SK-N-SH (cell line): Measurements from ENCODE around the gene HSPB2. TPM values are rescaled to one million over a fixed set of nuclear protein-coding genes. Genes with fewer than 3 reads are reported as not detected.

Experiments
- CTCF ChIA-PET: fragments of 300-600, 350-600 bp; formaldehyde crosslinking; extraction: SDS; loops from one replicate; lab custom pipeline; 2021; lab: Yijun Ruan, JAX
- POLR2A ChIA-PET: fragments of 350-600 bp; sonication (Branson Sonifier 250); formaldehyde crosslinking; extraction: SDS; loops from one replicate; lab custom pipeline; 2020; ENCODE audit warnings: antibody characterized with exemption, inconsistent platforms; lab: Yijun Ruan, JAX
- DNase-seq: peaks from one replicate; pipeline ENCODE4 v3.0.0; 2012
- H2AFZ ChIP-seq: fragments of 200-600 bp; sonication (generic); 2 replicates; pipeline ENCODE4 v1.8.1; 2016; ENCODE audit warnings: antibody characterized with exemption, mild to moderate bottlenecking, low read depth
- H3F3A ChIP-seq: fragments of 200-600 bp; sonication (generic); replicated peaks from 2 replicates; pipeline ENCODE3; 2016; ENCODE audit warnings: antibody characterized with exemption, mild to moderate bottlenecking; ENCODE audit not compliant: insufficient read depth
- H3K27ac ChIP-seq, 2 experiments: fragments of 200-500 bp in 1 of 2; fragments of 200-600 bp in 1 of 2; sonication (Bioruptor generic) in 1 of 2; sonication (generic), shearing (Covaris generic) in 1 of 2; 2 replicates each; pipeline versions ENCODE4 v1.5.1 to v1.6.1; 2014 to 2016; ENCODE audit warnings: low read depth in 2 of 2, inconsistent platforms in 1 of 2, low read length in 1 of 2, mild to moderate bottlenecking in 1 of 2, mixed read lengths in 1 of 2
- H3K27me3 ChIP-seq: fragments of 200-600 bp; sonication (generic), shearing (Covaris generic); 2 replicates; pipeline ENCODE4 v1.6.1; 2016; ENCODE audit warnings: mixed run types; ENCODE audit not compliant: insufficient read depth
- H3K36me3 ChIP-seq, 2 experiments: fragments of 200-500 bp in 1 of 2; fragments of 200-600 bp in 1 of 2; sonication (Bioruptor generic) in 1 of 2; sonication (generic) in 1 of 2; replicated peaks in 1 of 2; 2 replicates each; pipeline versions ENCODE3 to v1.5.1; 2014 to 2016; ENCODE audit warnings: low read length in 1 of 2, mild to moderate bottlenecking in 1 of 2; ENCODE audit not compliant: insufficient read depth in 2 of 2, control insufficient read depth in 1 of 2
- H3K4me1 ChIP-seq, 2 experiments: fragments of 200-500 bp in 1 of 2; fragments of 200-600 bp in 1 of 2; sonication (Bioruptor generic) in 1 of 2; sonication (generic), shearing (Covaris generic) in 1 of 2; 2 replicates each; pipeline versions ENCODE4 v1.5.1 to v1.6.1; 2014 to 2016; ENCODE audit warnings: low read depth in 1 of 2, low read length in 1 of 2, mixed run types in 1 of 2; ENCODE audit not compliant: insufficient read depth in 2 of 2, control insufficient read depth in 1 of 2
- H3K4me2 ChIP-seq: fragments of 200-600 bp; sonication (generic), shearing (Covaris generic); 2 replicates; pipeline ENCODE4 v1.6.1; 2017; ENCODE audit warnings: mixed run types
- H3K4me3 ChIP-seq, 2 experiments: fragments of 200-500 bp in 1 of 2; fragments of 200-600 bp in 1 of 2; sonication (Bioruptor generic) in 1 of 2; sonication (generic), shearing (Covaris generic) in 1 of 2; 2 replicates each; pipeline versions ENCODE4 v1.5.1 to v1.8.1; 2014 to 2016; ENCODE audit warnings: low read depth in 2 of 2, inconsistent platforms in 1 of 2, low read length in 1 of 2, mild to moderate bottlenecking in 1 of 2, mixed read lengths in 1 of 2, moderate library complexity in 1 of 2
- H3K79me2 ChIP-seq: fragments of 200-600 bp; sonication (generic); 2 replicates; pipeline ENCODE4 v1.8.1; 2017; ENCODE audit warnings: mild to moderate bottlenecking; ENCODE audit not compliant: insufficient read depth
- H3K9ac ChIP-seq: fragments of 200-600 bp; sonication (generic); 2 replicates; pipeline ENCODE4 v1.6.1; 2017; ENCODE audit warnings: mixed run types
- H3K9me2 ChIP-seq: fragments of 200-600 bp; sonication (generic); 2 replicates; pipeline ENCODE4 v1.6.1; 2017; ENCODE audit warnings: mixed run types
- H3K9me3 ChIP-seq: fragments of 200-600 bp; sonication (generic); 2 replicates; pipeline ENCODE4 v1.6.1; 2017; ENCODE audit warnings: mixed run types, mild to moderate bottlenecking, moderate library complexity
- H4K20me1 ChIP-seq: fragments of 200-600 bp; sonication (generic); 2 replicates; pipeline ENCODE4 v1.6.1; 2017; ENCODE audit warnings: mild to moderate bottlenecking, mixed run types; ENCODE audit not compliant: insufficient read depth
- FOXJ3 ChIP-seq: sonication (generic); formaldehyde crosslinking; IDR thresholded peaks from 2 replicates; pipeline ENCODE4 v1.5.1; 2020; ENCODE audit warnings: mild to moderate bottlenecking, missing genetic modification reagents
- GATA2 ChIP-seq: sonication (generic); formaldehyde crosslinking; IDR thresholded peaks from 2 replicates; pipeline ENCODE4 v1.5.0; 2020; ENCODE audit warnings: mild to moderate bottlenecking, missing genetic modification reagents
- MEF2A ChIP-seq: IDR thresholded peaks from 2 replicates; pipeline ENCODE4 v1.4.0; 2012; ENCODE audit warnings: low read depth, borderline replicate concordance
- NRF1 ChIP-seq: IDR thresholded peaks from 2 replicates; pipeline ENCODE4 v1.6.1; 2012; ENCODE audit warnings: low read depth, mild to moderate bottlenecking, low read length
- RAD21 ChIP-seq: IDR thresholded peaks from 2 replicates; pipeline ENCODE4 v1.6.1; 2012; ENCODE audit warnings: mild to moderate bottlenecking, low read length
- RCOR1 ChIP-seq: fragments of 150-350 bp; IDR thresholded peaks from 2 replicates; pipeline ENCODE4 v1.6.1; 2017; ENCODE audit warnings: antibody characterized with exemption, low read length
- RFX5 ChIP-seq: IDR thresholded peaks from 2 replicates; pipeline ENCODE4 v1.6.1; 2012; ENCODE audit warnings: mild to moderate bottlenecking, improper control_type of control experiment, low read length
- RXRA ChIP-seq: IDR thresholded peaks from 2 replicates; pipeline ENCODE4 v1.4.0; 2012; ENCODE audit warnings: low read depth, mild to moderate bottlenecking, borderline replicate concordance
- SMC3 ChIP-seq: IDR thresholded peaks from 2 replicates; pipeline ENCODE4 v1.6.1; 2012; ENCODE audit warnings: low read depth, low read length, improper control_type of control experiment
- TEAD4 ChIP-seq: IDR thresholded peaks from 2 replicates; pipeline ENCODE4 v1.4.0; 2012; ENCODE audit warnings: mild to moderate bottlenecking, borderline replicate concordance; ENCODE audit not compliant: insufficient read depth
- USF1 ChIP-seq: IDR thresholded peaks from 2 replicates; pipeline ENCODE4 v1.4.0; 2012; ENCODE audit warnings: low read depth, borderline replicate concordance
- YY1 ChIP-seq: IDR thresholded peaks from 2 replicates; pipeline ENCODE4 v1.4.0; 2012; ENCODE audit warnings: low read depth, mild to moderate bottlenecking
- WGBS: methylation state at CpG from one replicate; pipeline ENCODE4 v1.1.6; 2017; ENCODE audit warnings: low lambda C conversion rate; 5-methylcytosine and 5-hydroxymethylcytosine counted together
- polyA plus RNA-seq, 3 experiments: library from polyadenylated mRNA; depleted of rRNA; stranded (reverse); fragments of >200 nt; gene quantifications; 2 replicates each; pipeline ENCODE4 v1.2.3, GENCODE V29; 2012
- TF ChIP-seq, protein P1 (sequence below): fragments of 150-350 bp; IDR thresholded peaks from 2 replicates; pipeline ENCODE4 v1.6.1; 2016; ENCODE audit warnings: mild to moderate bottlenecking, low read depth, low read length
- TF ChIP-seq, protein P2 (sequence below): fragments of 200-600 bp; sonication (generic); IDR thresholded peaks from 2 replicates; pipeline ENCODE4 v1.6.1; 2017; ENCODE audit warnings: antibody characterized with exemption, mild to moderate bottlenecking, moderate library complexity
- TF ChIP-seq, protein P3 (sequence below): IDR thresholded peaks from 2 replicates; pipeline ENCODE4 v1.4.0; 2012; ENCODE audit warnings: low read depth
- TF ChIP-seq, protein P4 (sequence below): IDR thresholded peaks from 2 replicates; pipeline ENCODE4; 2012

HSPB2 gene
- polyA plus RNA-seq, 1 of the 3 experiments (the other 2 are of a cell fraction), result not detected

DNA sequence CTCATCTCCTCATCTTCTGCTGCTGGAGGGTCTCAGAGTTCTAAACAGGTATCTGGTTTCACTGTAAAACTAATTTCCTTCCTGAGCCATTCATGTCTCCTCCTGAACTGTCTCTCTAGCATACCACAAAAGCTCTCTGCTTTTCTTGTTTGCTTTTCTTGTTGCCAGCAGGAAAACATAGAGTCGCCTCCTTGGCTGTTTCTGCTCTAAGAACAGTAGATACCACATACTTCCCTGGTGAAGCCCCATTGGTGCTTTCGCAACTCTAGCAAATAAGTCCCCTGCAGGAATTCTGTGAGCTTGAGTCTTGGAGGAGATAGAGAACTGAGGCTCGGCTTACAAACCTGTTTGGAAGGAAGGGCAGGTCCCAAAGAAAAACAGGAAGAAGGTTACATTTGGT is 31.6 kb downstream of the HSPB2 start:
- Histone ChIP-seq H3K27ac (peak overlapping the region in 1 of 2 experiments; percentile 96; a peak in 2 of 4 replicates), H2AFZ (0 out of 2 replicates have a peak overlapping the region, but pooled peaks have one; percentile 2)
- DNase-seq, result no peak

More for the DNA sequence above, 31.6 kb downstream of the HSPB2 start:
- peak overlapping the region; percentile 71 for H3K9ac ChIP-seq
- H3F3A ChIP-seq, result peaks cover 43% of the 10 kb centered on the region
- TF ChIP-seq, protein P1, sequence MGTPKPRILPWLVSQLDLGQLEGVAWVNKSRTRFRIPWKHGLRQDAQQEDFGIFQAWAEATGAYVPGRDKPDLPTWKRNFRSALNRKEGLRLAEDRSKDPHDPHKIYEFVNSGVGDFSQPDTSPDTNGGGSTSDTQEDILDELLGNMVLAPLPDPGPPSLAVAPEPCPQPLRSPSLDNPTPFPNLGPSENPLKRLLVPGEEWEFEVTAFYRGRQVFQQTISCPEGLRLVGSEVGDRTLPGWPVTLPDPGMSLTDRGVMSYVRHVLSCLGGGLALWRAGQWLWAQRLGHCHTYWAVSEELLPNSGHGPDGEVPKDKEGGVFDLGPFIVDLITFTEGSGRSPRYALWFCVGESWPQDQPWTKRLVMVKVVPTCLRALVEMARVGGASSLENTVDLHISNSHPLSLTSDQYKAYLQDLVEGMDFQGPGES, result no peak
- TF ChIP-seq YY1 (no peak), RAD21 (no peak), RCOR1 (no peak), RXRA (no peak), RFX5 (no peak), USF1 (no peak), TEAD4 (no peak), MEF2A (no peak), FOXJ3 (no peak), NRF1 (no peak), SMC3 (no peak), GATA2 (CRISPR knock-in tag) (no peak)
- TF ChIP-seq, protein P2, sequence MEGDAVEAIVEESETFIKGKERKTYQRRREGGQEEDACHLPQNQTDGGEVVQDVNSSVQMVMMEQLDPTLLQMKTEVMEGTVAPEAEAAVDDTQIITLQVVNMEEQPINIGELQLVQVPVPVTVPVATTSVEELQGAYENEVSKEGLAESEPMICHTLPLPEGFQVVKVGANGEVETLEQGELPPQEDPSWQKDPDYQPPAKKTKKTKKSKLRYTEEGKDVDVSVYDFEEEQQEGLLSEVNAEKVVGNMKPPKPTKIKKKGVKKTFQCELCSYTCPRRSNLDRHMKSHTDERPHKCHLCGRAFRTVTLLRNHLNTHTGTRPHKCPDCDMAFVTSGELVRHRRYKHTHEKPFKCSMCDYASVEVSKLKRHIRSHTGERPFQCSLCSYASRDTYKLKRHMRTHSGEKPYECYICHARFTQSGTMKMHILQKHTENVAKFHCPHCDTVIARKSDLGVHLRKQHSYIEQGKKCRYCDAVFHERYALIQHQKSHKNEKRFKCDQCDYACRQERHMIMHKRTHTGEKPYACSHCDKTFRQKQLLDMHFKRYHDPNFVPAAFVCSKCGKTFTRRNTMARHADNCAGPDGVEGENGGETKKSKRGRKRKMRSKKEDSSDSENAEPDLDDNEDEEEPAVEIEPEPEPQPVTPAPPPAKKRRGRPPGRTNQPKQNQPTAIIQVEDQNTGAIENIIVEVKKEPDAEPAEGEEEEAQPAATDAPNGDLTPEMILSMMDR, result no peak
- TF ChIP-seq, protein P3, sequence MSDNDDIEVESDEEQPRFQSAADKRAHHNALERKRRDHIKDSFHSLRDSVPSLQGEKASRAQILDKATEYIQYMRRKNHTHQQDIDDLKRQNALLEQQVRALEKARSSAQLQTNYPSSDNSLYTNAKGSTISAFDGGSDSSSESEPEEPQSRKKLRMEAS, result no peak
- TF ChIP-seq, protein P4, sequence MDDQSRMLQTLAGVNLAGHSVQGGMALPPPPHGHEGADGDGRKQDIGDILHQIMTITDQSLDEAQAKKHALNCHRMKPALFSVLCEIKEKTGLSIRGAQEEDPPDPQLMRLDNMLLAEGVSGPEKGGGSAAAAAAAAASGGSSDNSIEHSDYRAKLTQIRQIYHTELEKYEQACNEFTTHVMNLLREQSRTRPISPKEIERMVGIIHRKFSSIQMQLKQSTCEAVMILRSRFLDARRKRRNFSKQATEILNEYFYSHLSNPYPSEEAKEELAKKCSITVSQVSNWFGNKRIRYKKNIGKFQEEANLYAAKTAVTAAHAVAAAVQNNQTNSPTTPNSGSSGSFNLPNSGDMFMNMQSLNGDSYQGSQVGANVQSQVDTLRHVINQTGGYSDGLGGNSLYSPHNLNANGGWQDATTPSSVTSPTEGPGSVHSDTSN, result no peak
- TF ChIP-seq, all 33 proteins: peak for 0
- Histone ChIP-seq H3K9me2 (no peaks in the 10 kb centered on the region), H3K9me3 (no peaks in the 10 kb centered on the region), H4K20me1 (no peaks in the 10 kb centered on the region), H3K27me3 (no peaks in the 10 kb centered on the region), H3K36me3 (no peaks in the 10 kb centered on the region), H3K4me3 (no peak overlapping the region), H3K4me1 (peaks cover 33 to 53% of the 10 kb centered on the region in 2 experiments), H3K4me2 (peak overlapping the region; percentile 44), H3K79me2 (peaks cover 54% of the 10 kb centered on the region; the same call in 1 of the 2 replicates)
- ChIA-PET POLR2A (no interaction called here), CTCF (interaction anchor here (0.8 to 1.5 kb wide), 4 partner anchors 18 to 37 kb away, joined by 3 to 7 read pairs (median 4); no protein-coding TSS in a partner anchor)
- 66% methylated on average over 3 of the region's 3 CpGs for WGBS
